ENCODE data around the gene MRPL53. TPM values are rescaled to one million over a fixed set of nuclear protein-coding genes. Genes with fewer than 3 reads are reported as not detected.

The MRPL53 gene
- total and polyA plus RNA-seq, 2 of the 13 experiments (the other 11 are each of a cell fraction or from before 2014, with no cell fraction given): 34.3 to 51.9 TPM

DNA sequence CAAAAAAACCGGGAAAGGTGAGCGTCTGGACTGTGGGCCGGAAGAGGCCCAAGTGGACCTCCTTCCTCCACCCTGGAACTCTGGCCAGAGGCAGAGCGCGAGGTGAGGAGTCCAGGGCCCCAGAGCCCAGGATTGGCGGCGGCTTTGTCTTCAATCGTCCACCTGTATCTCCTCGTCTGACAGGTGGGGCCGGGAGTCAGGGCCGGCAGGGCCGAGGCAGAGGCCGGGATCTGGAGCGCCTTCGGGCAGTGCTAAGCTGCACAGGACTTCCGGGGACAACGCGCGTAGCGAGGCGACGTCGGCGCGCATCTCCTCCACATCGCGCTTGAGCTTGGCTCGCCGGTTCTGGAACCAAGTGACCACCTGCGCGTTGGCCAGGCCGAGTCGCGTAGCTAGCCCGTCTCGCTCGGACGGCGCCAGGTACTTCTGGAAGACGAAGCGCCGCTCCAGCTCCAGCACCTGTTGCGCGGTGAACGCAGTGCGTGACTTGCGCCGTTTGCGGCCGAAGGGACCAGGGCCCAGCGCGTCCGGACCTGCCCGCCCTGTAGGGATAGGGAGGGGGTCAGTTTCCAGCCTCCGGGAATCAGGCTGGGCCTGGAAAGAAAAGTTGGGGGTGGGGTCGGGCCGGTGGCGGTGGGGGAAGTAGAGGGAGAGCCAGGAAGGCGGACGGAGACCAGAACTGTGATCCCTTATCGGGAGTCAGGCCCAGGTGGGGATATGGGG is 25.5 kb upstream of the MRPL53 start (continued):
- no peak; the same call in 1 of the 2 replicates for TF ChIP-seq KAT7 (CRISPR knock-in tag; IDR thresholded peaks at IDR 0.05; ENCODE audit: borderline replicate concordance)
- TF ChIP-seq ZNF264 (CRISPR knock-in tag; IDR thresholded peaks at IDR 0.05): no peak
- TF ChIP-seq, protein P1, sequence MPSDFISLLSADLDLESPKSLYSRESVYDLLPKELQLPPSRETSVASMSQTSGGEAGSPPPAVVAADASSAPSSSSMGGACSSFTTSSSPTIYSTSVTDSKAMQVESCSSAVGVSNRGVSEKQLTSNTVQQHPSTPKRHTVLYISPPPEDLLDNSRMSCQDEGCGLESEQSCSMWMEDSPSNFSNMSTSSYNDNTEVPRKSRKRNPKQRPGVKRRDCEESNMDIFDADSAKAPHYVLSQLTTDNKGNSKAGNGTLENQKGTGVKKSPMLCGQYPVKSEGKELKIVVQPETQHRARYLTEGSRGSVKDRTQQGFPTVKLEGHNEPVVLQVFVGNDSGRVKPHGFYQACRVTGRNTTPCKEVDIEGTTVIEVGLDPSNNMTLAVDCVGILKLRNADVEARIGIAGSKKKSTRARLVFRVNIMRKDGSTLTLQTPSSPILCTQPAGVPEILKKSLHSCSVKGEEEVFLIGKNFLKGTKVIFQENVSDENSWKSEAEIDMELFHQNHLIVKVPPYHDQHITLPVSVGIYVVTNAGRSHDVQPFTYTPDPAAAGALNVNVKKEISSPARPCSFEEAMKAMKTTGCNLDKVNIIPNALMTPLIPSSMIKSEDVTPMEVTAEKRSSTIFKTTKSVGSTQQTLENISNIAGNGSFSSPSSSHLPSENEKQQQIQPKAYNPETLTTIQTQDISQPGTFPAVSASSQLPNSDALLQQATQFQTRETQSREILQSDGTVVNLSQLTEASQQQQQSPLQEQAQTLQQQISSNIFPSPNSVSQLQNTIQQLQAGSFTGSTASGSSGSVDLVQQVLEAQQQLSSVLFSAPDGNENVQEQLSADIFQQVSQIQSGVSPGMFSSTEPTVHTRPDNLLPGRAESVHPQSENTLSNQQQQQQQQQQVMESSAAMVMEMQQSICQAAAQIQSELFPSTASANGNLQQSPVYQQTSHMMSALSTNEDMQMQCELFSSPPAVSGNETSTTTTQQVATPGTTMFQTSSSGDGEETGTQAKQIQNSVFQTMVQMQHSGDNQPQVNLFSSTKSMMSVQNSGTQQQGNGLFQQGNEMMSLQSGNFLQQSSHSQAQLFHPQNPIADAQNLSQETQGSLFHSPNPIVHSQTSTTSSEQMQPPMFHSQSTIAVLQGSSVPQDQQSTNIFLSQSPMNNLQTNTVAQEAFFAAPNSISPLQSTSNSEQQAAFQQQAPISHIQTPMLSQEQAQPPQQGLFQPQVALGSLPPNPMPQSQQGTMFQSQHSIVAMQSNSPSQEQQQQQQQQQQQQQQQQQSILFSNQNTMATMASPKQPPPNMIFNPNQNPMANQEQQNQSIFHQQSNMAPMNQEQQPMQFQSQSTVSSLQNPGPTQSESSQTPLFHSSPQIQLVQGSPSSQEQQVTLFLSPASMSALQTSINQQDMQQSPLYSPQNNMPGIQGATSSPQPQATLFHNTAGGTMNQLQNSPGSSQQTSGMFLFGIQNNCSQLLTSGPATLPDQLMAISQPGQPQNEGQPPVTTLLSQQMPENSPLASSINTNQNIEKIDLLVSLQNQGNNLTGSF (CRISPR knock-in tag; IDR thresholded peaks at IDR 0.05): no peak; the same call in none of the 2 replicates
- TF ChIP-seq, protein P2, sequence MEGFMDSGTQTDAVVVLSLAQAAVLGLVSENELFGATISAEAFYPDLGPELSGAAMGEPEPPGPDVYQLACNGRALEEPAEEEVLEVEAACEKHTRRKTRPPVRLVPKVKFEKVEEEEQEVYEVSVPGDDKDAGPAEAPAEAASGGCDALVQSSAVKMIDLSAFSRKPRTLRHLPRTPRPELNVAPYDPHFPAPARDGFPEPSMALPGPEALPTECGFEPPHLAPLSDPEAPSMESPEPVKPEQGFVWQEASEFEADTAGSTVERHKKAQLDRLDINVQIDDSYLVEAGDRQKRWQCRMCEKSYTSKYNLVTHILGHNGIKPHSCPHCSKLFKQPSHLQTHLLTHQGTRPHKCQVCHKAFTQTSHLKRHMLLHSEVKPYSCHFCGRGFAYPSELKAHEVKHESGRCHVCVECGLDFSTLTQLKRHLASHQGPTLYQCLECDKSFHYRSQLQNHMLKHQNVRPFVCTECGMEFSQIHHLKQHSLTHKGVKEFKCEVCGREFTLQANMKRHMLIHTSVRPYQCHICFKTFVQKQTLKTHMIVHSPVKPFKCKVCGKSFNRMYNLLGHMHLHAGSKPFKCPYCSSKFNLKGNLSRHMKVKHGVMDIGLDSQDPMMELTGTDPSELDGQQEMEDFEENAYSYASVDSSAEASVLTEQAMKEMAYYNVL (CRISPR knock-in tag; IDR thresholded peaks at IDR 0.05; ENCODE audit: borderline replicate concordance): no peak
- TF ChIP-seq ZNF746 (CRISPR knock-in tag; IDR thresholded peaks at IDR 0.05): no peak
- 0 out of 2 replicates have a peak, but pooled peaks have one; percentile 23 for TF ChIP-seq HDAC2 (CRISPR knock-in tag; IDR thresholded peaks at IDR 0.05)
- no peak for TF ChIP-seq NR2F2 (IDR thresholded peaks at IDR 0.05; ENCODE audit: borderline replicate concordance, low read depth)

Measured in HepG2 (cell line).